Spleen (tissue), 11 donors: ENCODE measurements around the gene TM9SF4. TPM values are rescaled to one million over a fixed set of nuclear protein-coding genes. Genes with fewer than 3 reads are reported as not detected.

Experiments used
- DNase-seq: peaks from one replicate; pipeline ENCODE4 v3.0.0-alpha.2; 2020
- H3K27ac ChIP-seq, 8 donors: fragments of 200-600 bp; sonication (generic) in 7 of 8; 1 replicate in 4 of 8; 2 replicates in 4 of 8; pipeline versions ENCODE4 v1.5.0 to v1.8.0; 2016 to 2021; ENCODE audit warnings: inconsistent platforms in 4 of 8, mild to moderate bottlenecking in 4 of 8, moderate library complexity in 1 of 8
- H3K27me3 ChIP-seq, 7 donors: fragments of 200-600 bp; sonication (generic) in 6 of 7; replicated peaks in 1 of 7; 1 replicate in 4 of 7; 2 replicates in 3 of 7; pipeline versions ENCODE4 v1.5.0 to v1.8.0; 2016 to 2021; ENCODE audit warnings: inconsistent platforms in 3 of 7, mild to moderate bottlenecking in 1 of 7
- H3K36me3 ChIP-seq, 6 donors: fragments of 200-600 bp; sonication (generic) in 5 of 6; 1 replicate in 4 of 6; 2 replicates in 2 of 6; pipeline versions ENCODE4 v1.5.0 to v1.8.0; 2016 to 2021; ENCODE audit warnings: inconsistent platforms in 2 of 6
- H3K4me1 ChIP-seq, 6 donors: fragments of 200-600 bp; sonication (generic) in 5 of 6; 1 replicate in 3 of 6; 2 replicates in 3 of 6; pipeline versions ENCODE4 v1.5.0 to v1.8.0; 2016 to 2021; ENCODE audit warnings: inconsistent platforms in 3 of 6
- H3K4me3 ChIP-seq, 8 donors: fragments of 200-600 bp; sonication (generic) in 7 of 8; 1 replicate in 4 of 8; 2 replicates in 4 of 8; pipeline versions ENCODE4 v1.5.0 to v1.8.0; 2016 to 2021; ENCODE audit warnings: inconsistent platforms in 4 of 8, mild to moderate bottlenecking in 4 of 8, moderate library complexity in 2 of 8
- H3K9me3 ChIP-seq, 8 donors: fragments of 200-600 bp; sonication (generic) in 7 of 8; 1 replicate in 4 of 8; 2 replicates in 4 of 8; pipeline versions ENCODE4 v1.5.0 to v1.8.0; 2016 to 2021; ENCODE audit warnings: inconsistent platforms in 4 of 8
- CTCF ChIP-seq, 11 experiments: fragments of 200-600 bp in 7 of 11; fragments of 450-650 bp in 4 of 11; sonication (generic) in 4 of 11; IDR thresholded peaks in 8 of 11; conservative IDR thresholded peaks in 3 of 11; 1 replicate in 7 of 11; 2 replicates in 4 of 11; pipeline versions ENCODE4 v1.4.0 to v1.8.0; 2016 to 2021; ENCODE audit warnings: antibody characterized with exemption in 11 of 11, inconsistent platforms in 4 of 11, mild to moderate bottlenecking in 1 of 11
- POLR2A ChIP-seq, 3 donors: fragments of 450-650 bp; IDR thresholded peaks; one replicate each; pipeline ENCODE4 v1.5.1; 2017; ENCODE audit warnings: antibody characterized with exemption in 3 of 3, mild to moderate bottlenecking in 1 of 3
- POLR2AphosphoS5 ChIP-seq, 3 donors: sonication (generic); formaldehyde crosslinking; IDR thresholded peaks; one replicate each; pipeline ENCODE4 v1.5.1; 2017; ENCODE audit warnings: antibody characterized with exemption in 3 of 3
- WGBS, 5 donors: extraction: QIAGEN DNeasy Blood & Tissue Kit in 3 of 5; methylation state at CpG; one replicate each; pipeline versions ENCODE4 v1.1.5 to v1.1.7; 2013 to 2018; 5-methylcytosine and 5-hydroxymethylcytosine counted together
- intact Hi-C: fragments of 100-400 bp; cut with DNase I; formaldehyde crosslinking; loops from one replicate; pipeline ENCODE4 v1.15.0; 2023; ENCODE audit warnings: low total_unique reads
- polyA plus RNA-seq, 3 donors: library from polyadenylated mRNA; stranded (reverse); fragments of 200-250 nt; gene quantifications; one replicate each; pipeline ENCODE4 v1.2.1, GENCODE V29; 2013
- total RNA-seq, 7 donors: library from RNA; depleted of rRNA in 3 of 7; stranded (reverse); fragments of >200 nt in 3 of 7; fragmentation: NEBNext Ultra II Directional in 4 of 7; extraction: Animal tissue kit (Norgen Biotek cat#: 25700) in 4 of 7; gene quantifications; one replicate each; pipeline versions ENCODE4 v1.1.0 to v1.2.1, GENCODE V29; 2016 to 2021
- donor health status: healthy with polysubstance abuse.
- donor health status: DM: no; HTN: no; CAD: no; lungs with moderate emphysema.
- donor health status: DM: no; HTN: no; CAD: no.
- donor health status: Bipolar disorder and iron deficiency.
- donor health status: healthy.
- donor health status: DM: no; HTN: no; CAD: no.
- donor health status: DM: yes; HTN: yes; CAD: no.

Gene TM9SF4
- total and polyA plus RNA-seq, 10 donors, result 12.0 to 58.3 (median 41.0) TPM

GRCh38 chr20:32153771-32154170 is 44.3 kb downstream of the TM9SF4 start:
- intact Hi-C loops, result no loop called here
- H3K9me3 ChIP-seq, result no peaks in the 10 kb centered on the region
- WGBS, 5 donors, result 93 to 98% (median 95%) methylated on average over 5 of the region's 5 CpGs
- H3K36me3 ChIP-seq, result peaks cover 0 to 98% (median 60%) of the 10 kb centered on the region in 6 donors
- peaks cover 8 to 41% (median 27%) of the 10 kb centered on the region in 6 donors for H3K4me1 ChIP-seq
- DNase-seq, result peak; percentile 22
- TF ChIP-seq POLR2A (IDR thresholded peaks at IDR 0.05), result no peak
- TF ChIP-seq POLR2AphosphoS5 (IDR thresholded peaks at IDR 0.05), result no peak
- TF ChIP-seq CTCF (IDR thresholded peaks at IDR 0.05 in 8 of 11, conservative IDR thresholded peaks at IDR 0.05 in 3 of 11), result no peak
- no peak overlapping the region for H3K4me3 ChIP-seq
- peak overlapping the region in 1 of 8 donors; percentile 84 for H3K27ac ChIP-seq
- no peaks in the 10 kb centered on the region for H3K27me3 ChIP-seq

GRCh38 chr20:32155017-32155981 is 45.8 kb downstream of the TM9SF4 start:
- H3K4me3 ChIP-seq, result no peak overlapping the region
- H3K4me1 ChIP-seq, result peaks cover 8 to 41% (median 27%) of the 10 kb centered on the region in 6 donors
- H3K9me3 ChIP-seq, result no peaks in the 10 kb centered on the region
- H3K27ac ChIP-seq, result peak overlapping the region in 6 of 8 donors; percentile 41 to 84 (median 60)
- intact Hi-C loops, result no loop called here
- peak in 6 of 11 experiments; percentile 15 to 52 (median 22) for TF ChIP-seq CTCF (IDR thresholded peaks at IDR 0.05 in 8 of 11, conservative IDR thresholded peaks at IDR 0.05 in 3 of 11)
- no peak for TF ChIP-seq POLR2A (IDR thresholded peaks at IDR 0.05)
- TF ChIP-seq POLR2AphosphoS5 (IDR thresholded peaks at IDR 0.05), result peak; percentile 75 to 90 (median 83)
- WGBS, 5 donors, result 24 to 46% (median 30%) methylated on average over 11 of the region's 11 CpGs
- peak; percentile 90 for DNase-seq
- H3K27me3 ChIP-seq, result no peaks in the 10 kb centered on the region
- peaks cover 0 to 98% (median 62%) of the 10 kb centered on the region in 6 donors for H3K36me3 ChIP-seq

GRCh38 chr20:32157611-32158010 is 48.1 kb downstream of the TM9SF4 start:
- Histone ChIP-seq H3K4me1 (peaks cover 8 to 36% (median 24%) of the 10 kb centered on the region in 6 donors), H3K27me3 (no peaks in the 10 kb centered on the region), H3K4me3 (no peak overlapping the region), H3K27ac (no peak overlapping the region), H3K9me3 (no peaks in the 10 kb centered on the region), H3K36me3 (peaks cover 0 to 98% (median 71%) of the 10 kb centered on the region in 6 donors)
- TF ChIP-seq POLR2A (IDR thresholded peaks at IDR 0.05) (no peak), POLR2AphosphoS5 (IDR thresholded peaks at IDR 0.05) (peak in 1 of 3 donors; percentile 25)
- peak; percentile 51 for DNase-seq
- intact Hi-C loops, result no loop called here
- WGBS, 5 donors, result 91 to 97% (median 92%) methylated on average over 14 of the region's 14 CpGs

DNA sequence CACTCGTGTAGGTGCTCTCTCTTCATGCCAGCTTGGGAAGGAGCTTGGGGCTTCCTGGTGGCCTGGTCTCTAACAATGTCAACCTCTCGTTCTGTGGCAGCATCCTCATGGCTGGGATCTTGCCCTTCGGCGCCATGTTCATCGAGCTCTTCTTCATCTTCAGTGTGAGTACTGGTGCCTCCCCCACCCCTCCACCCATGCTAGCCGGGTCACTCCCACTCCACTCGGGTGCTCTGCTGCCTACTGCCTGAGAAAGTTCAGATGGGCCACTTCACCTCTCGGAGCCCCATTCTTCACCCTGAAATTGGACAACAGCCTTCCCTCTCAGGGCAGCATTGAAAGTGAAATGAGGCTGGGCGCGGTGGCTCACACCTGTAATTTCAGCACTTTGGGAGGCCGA is 48.8 kb downstream of the TM9SF4 start:
- TF ChIP-seq POLR2A (IDR thresholded peaks at IDR 0.05) (no peak), CTCF (IDR thresholded peaks at IDR 0.05 in 8 of 11, conservative IDR thresholded peaks at IDR 0.05 in 3 of 11) (no peak), POLR2AphosphoS5 (IDR thresholded peaks at IDR 0.05) (no peak)
- H3K4me3 ChIP-seq, result no peak overlapping the region
- WGBS, 5 donors, result 96 to 98% (median 97%) methylated on average over 11 of the region's 11 CpGs
- DNase-seq, result peak; percentile 28
- H3K27me3 ChIP-seq, result no peaks in the 10 kb centered on the region
- no peak overlapping the region for H3K27ac ChIP-seq
- no peaks in the 10 kb centered on the region for H3K9me3 ChIP-seq
- intact Hi-C loops, result no loop called here
- peaks cover 0 to 98% (median 70%) of the 10 kb centered on the region in 6 donors for H3K36me3 ChIP-seq
- H3K4me1 ChIP-seq, result peaks cover 6 to 29% (median 21%) of the 10 kb centered on the region in 6 donors
